HEK293T (cell line): Measurements from ENCODE around the gene GRIK4.

Experiments
- CTCF ChIA-PET: fragments of 350-600 bp; formaldehyde crosslinking; extraction: SDS; loops from one replicate; lab custom pipeline; 2021; ENCODE audit warnings: antibody characterized with exemption, inconsistent platforms; lab: Yijun Ruan, JAX
- POLR2A ChIA-PET: fragments of 350-600 bp; formaldehyde crosslinking; extraction: SDS; loops from one replicate; lab custom pipeline; 2020; ENCODE audit warnings: antibody characterized with exemption, inconsistent platforms; lab: Yijun Ruan, JAX
- DNase-seq: peaks from one replicate; pipeline ENCODE4 v3.0.0; 2012; ENCODE audit warnings: mixed read lengths; ENCODE audit errors: extremely low spot score
- ARNT ChIP-seq: fragments of 450-650 bp; IDR thresholded peaks from 2 replicates; pipeline ENCODE4 v1.6.1; 2017; ENCODE audit warnings: mild to moderate bottlenecking
- BHLHE40 ChIP-seq: fragments of 450-650 bp; IDR thresholded peaks from 2 replicates; pipeline ENCODE4 v1.6.1; 2016; ENCODE audit warnings: mild to moderate bottlenecking, moderate library complexity, borderline replicate concordance
- CTBP1 ChIP-seq: fragments of 450-650 bp; IDR thresholded peaks from 2 replicates; pipeline ENCODE4 v1.6.1; 2016; ENCODE audit warnings: borderline replicate concordance
- ELF4 ChIP-seq: fragments of 450-650 bp; IDR thresholded peaks from 2 replicates; pipeline ENCODE4 v1.6.1; 2017; ENCODE audit warnings: antibody characterized with exemption
- FOXA1 ChIP-seq: fragments of 450-650 bp; IDR thresholded peaks from 2 replicates; pipeline ENCODE4 v1.6.1; 2016; ENCODE audit warnings: mild to moderate bottlenecking
- FOXK2 ChIP-seq: fragments of 450-650 bp; IDR thresholded peaks from 2 replicates; pipeline ENCODE4 v1.6.1; 2016; ENCODE audit warnings: mild to moderate bottlenecking
- FOXM1 ChIP-seq: fragments of 450-650 bp; IDR thresholded peaks from 2 replicates; pipeline ENCODE4 v1.6.1; 2017; ENCODE audit warnings: mild to moderate bottlenecking, borderline replicate concordance
- HDGF ChIP-seq: fragments of 450-650 bp; IDR thresholded peaks from 2 replicates; pipeline ENCODE4 v1.6.1; 2017; ENCODE audit warnings: antibody characterized with exemption, borderline replicate concordance
- L3MBTL2 ChIP-seq: fragments of 450-650 bp; conservative IDR thresholded peaks from 2 replicates; pipeline ENCODE4 v1.6.1; 2016; ENCODE audit warnings: mild to moderate bottlenecking
- LEF1 ChIP-seq: fragments of 450-650 bp; IDR thresholded peaks from 2 replicates; pipeline ENCODE4 v1.6.1; 2017; ENCODE audit warnings: mild to moderate bottlenecking, borderline replicate concordance
- NFRKB ChIP-seq: fragments of 450-650 bp; IDR thresholded peaks from 2 replicates; pipeline ENCODE4 v1.6.1; 2016; ENCODE audit warnings: mild to moderate bottlenecking, moderate library complexity
- SP1 ChIP-seq: fragments of 450-650 bp; IDR thresholded peaks from 2 replicates; pipeline ENCODE4 v1.6.1; 2017
- SUZ12 ChIP-seq: fragments of 450-650 bp; IDR thresholded peaks from 2 replicates; pipeline ENCODE4 v1.6.1; 2016; ENCODE audit warnings: mild to moderate bottlenecking
- TARDBP ChIP-seq: fragments of 450-650 bp; IDR thresholded peaks from 2 replicates; pipeline ENCODE4 v1.6.1; 2016
- ZNF384 ChIP-seq: fragments of 450-650 bp; IDR thresholded peaks from 2 replicates; pipeline ENCODE4 v1.6.1; 2016
- TF ChIP-seq, protein P1 (sequence below): fragments of 450-650 bp; IDR thresholded peaks from 2 replicates; pipeline ENCODE4 v1.6.1; 2016

Gene GRIK4

DNA sequence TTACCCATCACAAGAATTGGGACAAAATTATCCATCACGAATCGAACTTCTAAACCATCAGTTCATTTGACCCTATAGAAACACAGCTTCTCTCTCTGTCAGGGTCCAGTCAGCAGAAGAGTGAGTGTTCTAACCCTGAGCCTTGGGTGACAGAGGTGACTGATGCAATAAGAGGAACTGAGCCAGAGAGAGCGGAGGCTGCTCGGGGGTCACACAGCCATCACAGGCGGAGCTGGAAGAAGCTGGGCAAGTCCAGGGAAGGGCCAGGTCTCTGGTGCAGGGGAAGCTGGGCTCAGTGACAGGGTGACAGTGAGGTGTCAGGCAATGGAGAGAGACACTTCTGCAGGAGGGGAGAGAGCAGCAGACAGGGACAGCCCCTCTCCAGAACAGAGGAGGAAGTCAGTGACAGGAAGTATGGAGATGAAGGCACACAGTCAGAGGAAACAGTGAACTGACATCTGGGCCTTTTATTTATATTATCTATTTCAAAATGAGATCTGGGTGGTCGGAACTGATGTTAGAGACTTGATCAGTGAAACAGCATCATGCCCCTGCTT, 328.4 kb downstream of the GRIK4 start:
- ChIA-PET CTCF (interaction anchor here (0.6 kb wide), 1 partner anchor 1817 kb away, joined by 4 read pairs; no protein-coding TSS in a partner anchor), POLR2A (no interaction called here)
- DNase-seq = no peak
- TF ChIP-seq, protein P1, sequence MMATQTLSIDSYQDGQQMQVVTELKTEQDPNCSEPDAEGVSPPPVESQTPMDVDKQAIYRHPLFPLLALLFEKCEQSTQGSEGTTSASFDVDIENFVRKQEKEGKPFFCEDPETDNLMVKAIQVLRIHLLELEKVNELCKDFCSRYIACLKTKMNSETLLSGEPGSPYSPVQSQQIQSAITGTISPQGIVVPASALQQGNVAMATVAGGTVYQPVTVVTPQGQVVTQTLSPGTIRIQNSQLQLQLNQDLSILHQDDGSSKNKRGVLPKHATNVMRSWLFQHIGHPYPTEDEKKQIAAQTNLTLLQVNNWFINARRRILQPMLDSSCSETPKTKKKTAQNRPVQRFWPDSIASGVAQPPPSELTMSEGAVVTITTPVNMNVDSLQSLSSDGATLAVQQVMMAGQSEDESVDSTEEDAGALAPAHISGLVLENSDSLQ = no peak
- TF ChIP-seq L3MBTL2 (no peak), TARDBP (no peak), CTBP1 (no peak), SP1 (no peak), ZNF384 (no peak), ARNT (no peak), BHLHE40 (no peak)

- no peak for DNase-seq
- TF ChIP-seq FOXA1 (no peak), CTBP1 (no peak), BHLHE40 (no peak), ARNT (no peak), LEF1 (no peak), ZNF384 (no peak)
- ChIA-PET CTCF (no interaction called here), POLR2A (no interaction called here)
Measured at GRCh38 chr11:120840661-120841060, 329.1 kb downstream of the GRIK4 start.

DNA sequence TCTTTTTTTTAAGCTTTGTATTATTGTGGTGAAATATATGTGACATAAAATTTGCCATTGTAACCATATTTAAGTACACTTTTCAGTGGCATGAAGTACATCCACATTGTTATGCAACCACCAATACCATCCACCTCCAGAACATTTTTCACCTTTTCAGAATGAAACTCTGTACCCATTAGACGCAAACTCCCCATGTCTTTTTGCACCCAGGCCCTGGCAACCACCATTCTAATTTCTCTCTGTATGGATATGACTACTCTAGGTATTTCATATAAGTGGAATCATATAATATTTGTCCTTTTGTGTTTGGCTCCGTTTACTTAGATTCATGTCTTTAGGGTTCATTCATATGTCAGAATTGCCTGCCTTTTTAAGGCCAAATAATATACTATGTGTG, 329.5 kb downstream of the GRIK4 start:
- POLR2A ChIA-PET = no interaction called here
- TF ChIP-seq L3MBTL2 (no peak), SP1 (no peak), ZNF384 (no peak), SUZ12 (no peak), FOXA1 (no peak), ARNT (no peak), FOXM1 (no peak), BHLHE40 (no peak), FOXK2 (no peak), LEF1 (no peak)
- TF ChIP-seq, protein P1 = no peak
- no peak for DNase-seq
- CTCF ChIA-PET = interaction anchor here (1.0 kb wide), 1 partner anchor 88 kb away, joined by 3 read pairs; no protein-coding TSS in a partner anchor

DNA sequence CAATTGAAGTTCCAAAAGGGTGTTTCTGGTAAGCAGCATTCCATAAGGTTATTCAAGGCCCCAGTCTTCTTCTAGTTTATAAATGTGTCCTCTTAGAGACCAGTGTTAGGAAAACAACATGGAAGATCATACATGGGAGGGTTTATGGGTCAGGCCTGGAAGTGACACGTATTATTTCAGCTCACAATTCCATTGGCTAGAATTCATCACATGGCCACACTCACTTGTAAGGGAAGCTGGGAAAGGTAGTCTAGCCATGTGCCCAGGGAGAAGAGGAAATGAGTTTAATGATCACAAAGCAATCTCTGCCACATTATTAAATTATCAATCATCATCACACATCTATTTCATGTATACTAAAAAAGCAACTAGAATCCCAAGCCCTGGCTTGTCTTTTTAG, 330.6 kb downstream of the GRIK4 start:
- ChIA-PET CTCF (interaction anchor here (1.0 kb wide), 1 partner anchor 87 kb away, joined by 3 read pairs; no protein-coding TSS in a partner anchor), POLR2A (no interaction called here)
- TF ChIP-seq, protein P1 = no peak
- TF ChIP-seq TARDBP (no peak), LEF1 (no peak), HDGF (no peak), ELF4 (no peak), BHLHE40 (no peak), SUZ12 (no peak), FOXA1 (no peak), SP1 (no peak), CTBP1 (no peak), NFRKB (no peak), ZNF384 (no peak), FOXK2 (no peak), FOXM1 (no peak), ARNT (no peak), L3MBTL2 (no peak)
- no peak for DNase-seq

DNA sequence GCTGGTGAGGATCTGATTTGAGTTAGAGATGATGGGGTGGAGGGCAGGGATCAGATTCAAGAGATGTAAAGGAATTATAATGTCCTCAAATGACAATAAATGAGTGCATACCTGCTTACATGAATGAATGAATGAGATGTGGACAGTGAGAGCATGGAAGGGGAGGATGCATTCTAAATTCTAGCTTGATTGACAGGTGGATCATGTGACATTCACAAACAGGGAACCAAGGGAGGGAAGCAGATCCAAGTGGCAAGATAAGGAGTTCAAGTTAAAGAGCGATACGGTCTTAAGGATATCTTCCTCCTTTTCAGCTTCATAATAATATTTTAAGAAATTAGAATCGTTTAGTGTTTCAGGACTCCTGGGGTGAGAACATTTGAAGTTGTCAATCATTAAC, 341.9 kb downstream of the GRIK4 start:
- ChIA-PET POLR2A (no interaction called here), CTCF (no interaction called here)
- no peak for DNase-seq
- TF ChIP-seq, protein P1 = peak; percentile 81
- TF ChIP-seq L3MBTL2 = no peak

GRCh38 chr11:120854988-120855387, 343.4 kb downstream of the GRIK4 start:
- TF ChIP-seq NFRKB = no peak
- no peak for TF ChIP-seq FOXM1
- no peak for TF ChIP-seq ZNF384
- TF ChIP-seq HDGF = no peak
- TF ChIP-seq SUZ12 = no peak
- TF ChIP-seq L3MBTL2 = no peak
- no peak for TF ChIP-seq LEF1
- no peak for TF ChIP-seq BHLHE40
- TF ChIP-seq, protein P1 = no peak
- no peak for TF ChIP-seq FOXK2
- no peak for TF ChIP-seq TARDBP
- TF ChIP-seq CTBP1 = no peak
- no peak for TF ChIP-seq ELF4
- POLR2A ChIA-PET = no interaction called here
- CTCF ChIA-PET = no interaction called here
- no peak for DNase-seq
